Endothelial cell of umbilical vein (primary cell): ENCODE data around the gene WDFY3. TPM values are rescaled to one million over a fixed set of nuclear protein-coding genes. Genes with fewer than 3 reads are reported as not detected.
"Not testable (repeated sequence)": the region's sequence is repeated elsewhere in the genome, so short reads cannot be mapped to it uniquely, and the experiment has no call there.

Source experiments
- BruUV-seq: library from RNA; stranded (reverse); fragments of 400-500 nt; replicated peaks from 2 replicates; lab custom pipeline; 2021; lab: Mats Ljungman, UMichigan
- CTCF ChIA-PET: fragments of 300-600, 350-600 bp; sonication (Branson Sonifier 250); formaldehyde crosslinking; loops from one replicate; lab custom pipeline; 2021; ENCODE audit warnings: antibody characterized with exemption, inconsistent platforms; lab: Charles Lee
- POLR2A ChIA-PET: fragments of 300-600, 350-600 bp; sonication (Branson Sonifier 250); formaldehyde crosslinking; loops from one replicate; lab custom pipeline; 2021; ENCODE audit warnings: antibody characterized with exemption, inconsistent platforms; lab: Charles Lee
- DNase-seq: peaks from one replicate; pipeline ENCODE4 v3.0.0-alpha.2; 2011; ENCODE audit warnings: low read depth, low spot score
- FAIRE-seq: peaks from 2 replicates; lab custom pipeline; 2011; peaks lifted over from hg19 to GRCh38; lab: Jason Lieb, UNC
- H2AFZ ChIP-seq: 2 replicates; pipeline ENCODE4 v1.6.0; 2012; ENCODE audit warnings: low read depth, low read length, control low read depth, inconsistent platforms
- H3K27ac ChIP-seq: 2 replicates; pipeline ENCODE4 v1.5.1; 2011; ENCODE audit warnings: low read depth, mild to moderate bottlenecking, control low read depth, low read length, moderate library complexity; ENCODE audit not compliant: insufficient read depth
- H3K27me3 ChIP-seq, 2 experiments: 2 replicates each; pipeline versions ENCODE4 v1.6.0 to v1.6.1; 2011; ENCODE audit warnings: low read length in 2 of 2, mixed read lengths in 1 of 2; ENCODE audit not compliant: control insufficient read depth in 2 of 2, insufficient read depth in 2 of 2
- H3K36me3 ChIP-seq, 2 experiments: 2 replicates in 1 of 2; 3 replicates in 1 of 2; pipeline ENCODE4 v1.5.1; 2011; ENCODE audit warnings: low read length in 2 of 2, mild to moderate bottlenecking in 1 of 2, moderate library complexity in 1 of 2; ENCODE audit not compliant: control insufficient read depth in 2 of 2, insufficient read depth in 2 of 2; ENCODE audit errors: extremely low read depth in 1 of 2
- H3K4me1 ChIP-seq: 3 replicates; pipeline ENCODE4 v1.5.1; 2011; ENCODE audit warnings: mild to moderate bottlenecking, low read length; ENCODE audit not compliant: control insufficient read depth, insufficient read depth; ENCODE audit errors: extremely low read depth
- H3K4me2 ChIP-seq: 2 replicates; pipeline ENCODE4 v1.6.1; 2011; ENCODE audit warnings: low read length, control low read depth, mixed read lengths; ENCODE audit not compliant: insufficient read depth
- H3K4me3 ChIP-seq, 3 experiments: fragments of 200-600 bp in 1 of 3; sonication (generic), shearing (Covaris generic) in 1 of 3; replicated peaks in 1 of 3; 2 replicates each; pipeline ENCODE4 v1.5.1; 2011 to 2016; ENCODE audit warnings: control low read depth in 3 of 3, low read length in 3 of 3, mild to moderate bottlenecking in 2 of 3, inconsistent platforms in 1 of 3, low read depth in 1 of 3, moderate library complexity in 1 of 3; ENCODE audit not compliant: insufficient read depth in 1 of 3
- H3K79me2 ChIP-seq: 2 replicates; pipeline ENCODE4 v1.6.0; 2012; ENCODE audit warnings: low read length, inconsistent platforms; ENCODE audit not compliant: control insufficient read depth, insufficient read depth
- H3K9ac ChIP-seq: replicated peaks from 2 replicates; pipeline ENCODE3; 2011; ENCODE audit warnings: low read length, control low read depth; ENCODE audit not compliant: insufficient read depth; ENCODE audit errors: extremely low read depth
- H3K9me1 ChIP-seq: replicated peaks from 3 replicates; pipeline ENCODE4 v1.6.0; 2011; ENCODE audit warnings: mild to moderate bottlenecking, low read length; ENCODE audit not compliant: control insufficient read depth, insufficient read depth; ENCODE audit errors: extremely low read depth
- H3K9me3 ChIP-seq: replicated peaks from 2 replicates; pipeline ENCODE4 v1.5.1; 2012; ENCODE audit warnings: low read length, inconsistent platforms; ENCODE audit not compliant: control insufficient read depth, insufficient read depth
- H4K20me1 ChIP-seq: replicated peaks from 2 replicates; pipeline ENCODE3; 2011; ENCODE audit warnings: mild to moderate bottlenecking, low read length; ENCODE audit not compliant: control insufficient read depth, insufficient read depth; ENCODE audit errors: extremely low read depth
- CTCF ChIP-seq, 2 donors: IDR thresholded peaks; 1 replicate in 1 of 2; 2 replicates in 1 of 2; pipeline ENCODE4 v1.5.1; 2011; ENCODE audit warnings: low read length in 2 of 2, mild to moderate bottlenecking in 2 of 2, moderate library complexity in 2 of 2, control low read depth in 1 of 2, inconsistent platforms in 1 of 2, low read depth in 1 of 2; ENCODE audit not compliant: insufficient read depth in 1 of 2; ENCODE audit errors: extremely low read depth in 1 of 2
- EZH2 ChIP-seq: IDR thresholded peaks from 2 replicates; pipeline ENCODE4 v1.6.1; 2012; ENCODE audit warnings: borderline replicate concordance, low read depth, mild to moderate bottlenecking, moderate library complexity, low read length, inconsistent platforms; ENCODE audit not compliant: severe bottlenecking
- FOS ChIP-seq: IDR thresholded peaks from 2 replicates; pipeline ENCODE4 v1.6.1; 2011; ENCODE audit warnings: mild to moderate bottlenecking, low read length, moderate library complexity, borderline replicate concordance; ENCODE audit not compliant: insufficient read depth
- GATA2 ChIP-seq: IDR thresholded peaks from 2 replicates; pipeline ENCODE4 v1.7.0; 2011; ENCODE audit warnings: low read depth, mild to moderate bottlenecking, moderate library complexity, mixed read lengths, low read length; ENCODE audit not compliant: insufficient read length, insufficient read depth
- JUN ChIP-seq: IDR thresholded peaks from 2 replicates; pipeline ENCODE4 v1.6.1; 2011; ENCODE audit warnings: borderline replicate concordance, low read depth; ENCODE audit not compliant: insufficient read length, insufficient read depth
- MAX ChIP-seq: IDR thresholded peaks from 2 replicates; pipeline ENCODE4 v1.6.1; 2011; ENCODE audit not compliant: insufficient read depth, insufficient read length
- MYC ChIP-seq: IDR thresholded peaks from one replicate; pipeline ENCODE4 v1.6.1; 2011; ENCODE audit warnings: mild to moderate bottlenecking, low read depth, low read length
- POLR2A ChIP-seq: IDR thresholded peaks from 2 replicates; pipeline ENCODE4 v1.6.1; 2012; ENCODE audit warnings: low read depth, mild to moderate bottlenecking, control low read depth, low read length
- POLR2AphosphoS5 ChIP-seq: IDR thresholded peaks from 2 replicates; pipeline ENCODE4 v1.6.1; 2012; ENCODE audit warnings: low read depth, mild to moderate bottlenecking, control low read depth, low read length, moderate library complexity; ENCODE audit not compliant: insufficient read depth
- dilution Hi-C: fragments of 300-500 bp; cut with MboI; formaldehyde crosslinking; loops from one replicate; pipeline ENCODE4 v1.15.0; 2019; ENCODE audit warnings: low sequenced_read_pairs; ENCODE audit not compliant: extremely low pct_ligation_motif_present
- intact Hi-C: fragments of 100-400 bp; cut with micrococcal nuclease; formaldehyde crosslinking; loops from one replicate; pipeline ENCODE4 v1.10.0; 2022
- polyA plus RNA-seq, 4 experiments: library from polyadenylated mRNA; depleted of rRNA in 3 of 4; stranded (reverse) in 3 of 4; unstranded in 1 of 4; fragments of >200 nt; gene quantifications; 2 replicates each; pipeline versions ENCODE4 v1.2.1 to v1.2.3, GENCODE V29; 2011 to 2012; ENCODE audit warnings: missing spikeins in 1 of 4
- total RNA-seq: library from RNA; stranded (reverse); gene quantifications from 2 replicates; pipeline ENCODE4 v1.2.3, GENCODE V29; 2021

The WDFY3 gene
- total and polyA plus RNA-seq, 2 donors (not counting 3 experiments of a cell fraction or from before 2014, with no cell fraction given), result 37.0 to 113 TPM

- CTCF ChIA-PET, result interaction anchor here (1.1 to 2.6 kb wide), 2 partner anchors 19 to 58 kb away, joined by 3 to 7 read pairs; no protein-coding TSS in a partner anchor
- dilution Hi-C loops, result no loop called here
Measured at GRCh38 chr4:84808332-84808731, 158.2 kb downstream of the WDFY3 start.

GRCh38 chr4:84806541-84806940 lies 159.9 kb downstream of the WDFY3 start:
- BruUV-seq, H3K4me2 ChIP-seq, CTCF ChIA-PET, H3K9me3 ChIP-seq, FAIRE-seq, H3K27me3 ChIP-seq, dilution Hi-C loops, H2AFZ ChIP-seq, POLR2A ChIA-PET, H3K27ac ChIP-seq, H4K20me1 ChIP-seq, DNase-seq, H3K9ac ChIP-seq, H3K9me1 ChIP-seq, intact Hi-C loops, H3K4me3 ChIP-seq: not testable (repeated sequence)
- Histone ChIP-seq H3K36me3 (peaks cover 9 to 17% of the 10 kb centered on the region in 2 experiments), H3K79me2 (peaks cover 10% of the 10 kb centered on the region), H3K4me1 (peaks cover 24% of the 10 kb centered on the region)

More at GRCh38 chr4:84808332-84808731, 158.2 kb downstream of the WDFY3 start:
- H3K36me3 ChIP-seq, result peaks cover 9 to 18% of the 10 kb centered on the region in 2 experiments
- no peak for FAIRE-seq
- no peaks in the 10 kb centered on the region for H3K9me3 ChIP-seq
- peaks cover under 1% of the 10 kb centered on the region for H3K9me1 ChIP-seq
- POLR2A ChIA-PET, result no interaction called here
- TF ChIP-seq JUN (no peak), MAX (no peak), FOS (no peak), MYC (no peak), EZH2 (no peak), POLR2A (no peak), POLR2AphosphoS5 (no peak), GATA2 (no peak), CTCF (IDR thresholded peaks at IDR 0.05; ENCODE audit: extremely low read depth in 1 of 2, insufficient read depth in 1 of 2, low read depth in 1 of 2, low read length in 2 of 2) (no peak)
- no peak overlapping the region for H3K9ac ChIP-seq
- H3K27me3 ChIP-seq, result no peaks in the 10 kb centered on the region
- H3K4me3 ChIP-seq, result no peak overlapping the region
- H3K79me2 ChIP-seq, result peaks cover 11% of the 10 kb centered on the region
- BruUV-seq, result no TSS peak
- H3K4me2 ChIP-seq, result no peak overlapping the region
- no peak for DNase-seq
- no peaks in the 10 kb centered on the region for H4K20me1 ChIP-seq
- no peak overlapping the region for H3K27ac ChIP-seq
- H3K4me1 ChIP-seq, result peaks cover 15% of the 10 kb centered on the region
- intact Hi-C loops, result no loop called here
- H2AFZ ChIP-seq, result no peak overlapping the region
